HL-60/S4 treated with phorbol 12-myristate 13-acetate at 8.2 ng/mL for 4 days and 3 days (cell line): Measurements from ENCODE around the gene MAEA.

ENCODE experiments used
- in situ Hi-C: fragments of 300-500 bp; cut with MboI; formaldehyde crosslinking; loops from 2 replicates; pipeline ENCODE4 v1.15.0; 2022; ENCODE audit warnings: low sequenced_read_pairs

Gene MAEA

DNA sequence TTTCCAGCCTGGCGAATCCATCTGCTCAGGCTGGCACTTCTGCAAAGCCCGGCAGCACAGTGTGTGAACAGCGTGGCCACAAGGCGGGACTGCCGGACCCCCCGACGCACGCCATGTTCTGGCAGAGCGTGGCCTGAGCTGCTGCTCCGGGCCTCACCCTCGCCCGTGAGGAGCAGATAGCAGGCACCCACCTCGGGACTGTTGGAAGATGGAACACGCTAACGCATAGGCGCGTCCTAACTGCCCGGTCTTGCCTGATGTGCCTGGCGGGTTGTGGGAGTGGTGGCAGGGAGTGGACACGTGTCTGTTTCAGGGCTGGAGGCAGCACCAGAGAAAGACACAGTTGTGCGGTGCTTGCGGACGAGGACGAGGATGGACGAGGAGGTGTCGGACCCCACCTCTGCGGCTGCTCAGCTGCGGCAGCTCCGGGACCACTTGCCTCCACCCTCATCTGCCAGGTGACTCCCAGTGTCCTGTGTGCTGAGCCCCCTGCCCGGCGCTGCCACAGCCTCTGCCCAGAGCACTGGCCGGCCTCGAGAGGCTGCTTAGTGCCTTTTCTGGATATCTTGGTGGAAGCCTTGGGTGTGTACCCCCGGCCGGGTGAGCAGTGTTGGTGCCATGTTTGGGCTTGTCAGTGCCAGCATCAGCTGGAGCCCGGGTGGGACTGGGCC, 85.5 kb downstream of the MAEA start:
- in situ Hi-C loops = no loop called here

GRCh38 chr4:1375761-1376322, 86.2 kb downstream of the MAEA start:
- in situ Hi-C loops = no loop called here

GRCh38 chr4:1376391-1376840, 86.7 kb downstream of the MAEA start:
- in situ Hi-C loops = no loop called here

DNA sequence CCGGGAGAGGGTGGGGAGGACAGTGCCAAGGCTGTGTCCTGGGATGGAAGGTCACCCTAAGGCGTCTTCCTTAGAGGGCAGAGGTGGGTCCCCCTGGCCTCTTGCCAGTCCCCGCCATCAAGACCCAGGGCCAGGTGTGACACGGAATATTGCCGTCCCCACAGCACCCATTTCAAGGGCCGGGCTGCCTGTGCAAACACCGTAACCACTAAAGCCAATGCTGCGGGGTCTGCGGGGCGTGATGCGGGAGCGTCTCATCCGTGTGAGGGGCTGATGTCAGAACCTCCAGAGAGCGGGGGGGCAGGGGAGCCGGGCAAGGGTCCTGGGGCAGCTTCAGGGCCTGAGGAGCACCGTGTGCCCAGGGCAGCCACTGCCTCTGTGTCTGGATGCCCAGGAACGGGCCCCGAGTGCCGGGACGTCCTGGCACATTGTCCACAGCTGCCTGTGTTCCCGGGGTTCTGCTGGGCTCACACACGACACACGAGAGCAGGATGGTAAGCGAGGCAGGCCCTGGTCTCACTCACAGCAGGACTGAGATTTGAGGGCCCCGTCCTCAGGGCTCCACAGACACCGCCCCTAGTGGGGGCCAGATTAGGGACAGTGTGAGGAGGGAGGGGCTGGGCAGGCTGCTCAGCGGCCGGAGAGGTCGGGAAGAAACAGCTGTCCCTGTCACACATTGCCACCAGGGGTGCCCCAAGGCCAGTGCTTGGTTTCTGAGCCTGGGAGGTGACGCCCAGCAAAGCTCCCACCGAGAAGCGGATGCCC, 87.3 kb downstream of the MAEA start:
- in situ Hi-C loops = no loop called here

DNA sequence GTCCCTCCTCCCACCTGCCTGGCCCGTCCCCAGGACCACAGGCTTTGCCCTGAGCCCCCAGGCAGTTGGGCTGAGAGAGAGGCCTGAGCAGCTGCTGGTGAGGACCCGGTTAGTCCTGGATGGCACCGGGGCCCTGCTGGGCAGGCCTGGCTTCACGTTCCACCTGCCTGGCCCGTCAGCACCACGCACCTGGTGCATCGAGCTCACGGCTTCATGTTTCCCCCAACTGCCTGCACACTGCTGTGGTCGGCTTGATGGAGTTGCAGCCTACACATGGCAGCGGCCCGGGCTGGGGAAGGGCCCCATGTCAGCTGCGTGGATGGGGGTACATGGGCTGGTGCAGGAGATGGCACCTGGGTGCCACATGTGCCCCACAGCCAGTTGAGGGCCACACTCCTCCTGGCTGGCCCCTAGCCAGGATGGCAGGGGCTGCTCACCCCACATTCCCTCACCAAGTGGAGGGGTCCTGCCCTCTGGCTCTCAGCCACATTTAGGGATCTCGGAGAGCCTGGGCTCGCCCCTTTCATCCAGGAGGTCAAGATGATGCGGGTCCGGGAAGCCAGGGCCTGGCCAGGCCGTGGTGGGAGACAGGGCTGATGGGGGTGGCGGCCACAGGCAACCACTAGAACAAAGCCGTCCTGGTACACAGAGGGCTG, 88.0 kb downstream of the MAEA start:
- in situ Hi-C loops = no loop called here

DNA sequence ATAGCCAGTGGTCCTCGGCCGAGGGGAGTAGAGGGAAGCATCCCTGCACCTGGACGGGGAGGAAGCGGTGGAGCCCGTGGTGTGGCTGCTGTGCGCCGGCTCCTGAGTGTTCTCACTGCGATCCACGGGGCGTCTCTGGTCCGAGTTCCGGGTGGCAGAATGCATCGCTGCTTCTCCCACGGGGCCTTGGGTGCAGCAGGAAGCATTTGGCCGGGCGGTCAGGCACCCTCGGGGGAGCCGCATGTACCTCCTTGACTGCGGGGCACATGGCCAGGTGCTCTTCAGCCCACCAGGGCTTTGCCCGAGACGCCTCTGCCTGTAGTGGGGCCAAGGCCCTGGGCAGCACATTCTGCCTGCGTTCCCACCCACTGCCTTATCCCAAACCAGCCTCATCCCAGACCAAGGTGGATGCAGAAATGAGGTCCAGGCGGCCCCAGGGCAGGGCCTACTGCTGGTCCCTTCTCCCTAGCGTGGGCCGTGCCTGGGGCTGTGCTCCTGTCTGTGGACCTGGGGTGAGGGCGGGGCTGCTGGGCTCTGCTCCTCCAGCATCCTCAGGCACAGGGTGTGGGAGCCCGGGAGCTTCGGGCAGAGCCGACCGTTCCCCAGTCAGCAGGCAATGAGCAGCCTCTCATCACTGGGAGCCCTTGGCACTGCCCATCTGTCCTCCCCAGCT, 89.0 kb downstream of the MAEA start:
- in situ Hi-C loops = no loop called here

DNA sequence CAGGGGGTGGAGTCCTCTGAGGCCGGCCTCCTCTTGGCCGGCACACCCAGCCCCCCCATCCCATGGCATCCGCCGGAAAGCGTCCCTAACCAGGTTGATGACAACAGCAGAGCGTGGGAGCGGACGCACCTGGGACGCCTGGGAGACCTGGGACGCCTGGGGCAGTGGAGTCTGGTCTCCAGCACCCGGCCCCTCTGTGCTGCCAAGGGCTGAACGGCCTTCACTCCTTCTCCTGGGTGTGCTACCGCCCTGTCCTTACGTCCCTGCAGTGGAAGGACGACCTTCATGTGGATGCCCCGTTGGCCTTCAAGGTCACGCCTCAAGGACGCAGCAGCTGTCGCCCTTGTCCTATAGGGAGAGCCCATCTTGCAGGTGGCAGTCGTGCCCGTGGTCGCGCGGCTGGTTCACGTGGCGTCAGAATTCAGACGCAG, 89.7 kb downstream of the MAEA start:
- in situ Hi-C loops = no loop called here

DNA sequence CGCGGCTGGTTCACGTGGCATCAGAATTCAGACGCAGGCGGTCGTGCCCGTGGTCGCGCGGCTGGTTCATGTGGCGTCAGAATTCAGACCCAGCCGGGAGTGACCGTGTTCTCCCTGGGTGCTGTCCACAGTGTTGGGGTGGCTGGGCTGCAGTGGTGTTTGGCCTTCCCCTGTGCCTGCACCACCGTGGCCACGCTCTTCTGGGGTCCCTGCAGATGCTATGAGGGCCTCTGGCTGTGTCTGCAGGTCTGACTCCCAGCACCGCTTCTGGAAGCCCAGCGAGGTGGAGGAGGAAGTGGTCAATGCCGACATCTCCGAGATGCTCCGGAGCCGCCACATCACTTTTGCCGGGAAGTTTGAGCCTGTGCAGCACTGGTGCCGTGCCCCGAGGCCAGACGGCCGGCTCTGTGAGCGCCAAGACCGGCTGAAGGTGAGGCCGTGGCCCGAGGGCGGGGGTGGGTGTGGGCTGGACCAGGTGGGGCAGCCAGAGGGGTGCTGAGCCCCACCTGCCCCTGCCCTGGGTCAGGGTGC, 90.2 kb downstream of the MAEA start:
- in situ Hi-C loops = no loop called here

- in situ Hi-C loops = no loop called here
Measured at GRCh38 chr4:1380368-1381151, 90.9 kb downstream of the MAEA start.

DNA sequence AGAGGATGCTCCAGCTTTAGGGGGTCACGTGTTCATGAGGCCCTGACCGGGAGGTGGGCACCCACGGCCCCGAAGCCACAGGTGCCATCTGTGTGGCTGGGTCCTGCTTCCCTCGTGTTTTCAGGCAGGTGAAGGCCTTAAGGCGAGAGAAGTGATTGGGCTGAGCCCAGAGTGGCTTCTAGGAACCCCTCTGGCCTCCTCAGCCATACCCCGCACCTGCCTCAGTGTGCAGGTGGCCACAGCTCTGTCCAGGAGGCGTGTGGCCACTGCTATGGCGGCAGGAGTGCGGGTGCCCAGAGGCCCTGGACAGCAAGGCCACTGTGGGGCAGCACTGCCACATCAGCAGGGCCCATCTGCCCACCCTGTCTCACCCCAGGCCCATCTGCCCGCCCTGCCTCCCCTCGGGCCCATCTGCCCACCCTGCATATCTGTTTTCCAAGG, 91.5 kb downstream of the MAEA start:
- in situ Hi-C loops = no loop called here

- in situ Hi-C loops = no loop called here
Measured at GRCh38 chr4:1381944-1382541, 92.4 kb downstream of the MAEA start.

- in situ Hi-C loops = no loop called here
Measured at GRCh38 chr4:1382776-1383727, 93.4 kb downstream of the MAEA start.

DNA sequence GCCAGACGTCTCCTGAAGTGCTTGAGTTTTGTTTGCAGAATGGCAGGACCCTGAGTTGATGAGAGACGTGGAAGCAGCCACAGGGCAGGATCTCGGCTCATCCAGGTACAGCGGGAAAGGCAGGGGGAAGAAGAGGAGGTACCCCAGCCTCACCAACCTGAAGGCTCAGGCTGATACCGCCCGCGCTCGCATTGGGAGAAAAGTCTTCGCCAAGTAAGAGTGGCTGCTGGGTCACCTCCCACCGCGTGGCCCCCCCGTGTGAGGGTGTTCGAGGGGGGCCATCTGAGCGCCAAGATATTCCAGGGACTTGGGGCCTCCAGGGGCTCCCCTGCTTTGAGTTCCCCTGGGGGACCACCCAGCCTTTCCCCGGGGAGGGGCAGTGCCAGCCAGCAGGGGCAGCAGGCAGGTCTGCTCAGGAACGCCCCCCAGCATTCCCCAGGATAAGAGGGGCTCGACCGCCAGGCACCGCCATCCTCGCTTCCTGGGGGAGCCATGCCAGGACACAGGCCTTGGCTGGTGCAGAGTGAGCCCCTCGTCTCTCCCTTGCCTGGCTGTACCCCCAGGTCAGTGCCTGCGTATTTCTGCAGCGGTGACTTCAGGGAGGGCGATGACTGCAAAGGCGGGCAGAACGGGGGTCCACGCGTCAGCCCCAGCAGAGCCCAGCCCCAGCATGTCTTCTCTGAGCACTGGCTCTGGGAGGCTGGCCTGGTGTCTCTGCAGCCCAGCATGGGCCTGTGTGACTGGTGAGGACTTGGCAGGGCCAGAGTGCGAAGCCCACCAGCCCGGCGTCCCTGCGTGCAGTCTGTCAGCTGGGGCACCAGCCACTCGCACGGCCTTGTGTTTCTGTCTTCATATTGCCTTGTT, 94.3 kb downstream of the MAEA start:
- in situ Hi-C loops = no loop called here

- in situ Hi-C loops = no loop called here
Measured at GRCh38 chr4:1384675-1385372, 95.1 kb downstream of the MAEA start.

GRCh38 chr4:1385373-1386340, 96.0 kb downstream of the MAEA start:
- in situ Hi-C loops = no loop called here
